B cell (primary cell): ENCODE data around the gene EFNA2. TPM values are rescaled to one million over a fixed set of nuclear protein-coding genes. Genes with fewer than 3 reads are reported as not detected.

Experiments
- ATAC-seq: fragments of 200-7000 bp; cut with Tn5 transposase; one replicate; pipeline ENCODE4 v1.10.0; 2021; ENCODE audit warnings: low read depth, mild to moderate bottlenecking, moderate number of reproducible peaks, moderate library complexity
- CTCF ChIA-PET: fragments of 350-600 bp; sonication (Branson Sonifier 250); formaldehyde crosslinking; loops from one replicate; lab custom pipeline; 2021; ENCODE audit warnings: antibody characterized with exemption, inconsistent platforms; lab: Charles Lee
- POLR2A ChIA-PET: fragments of 350-600 bp; sonication (Branson Sonifier 250); formaldehyde crosslinking; loops from one replicate; lab custom pipeline; 2021; ENCODE audit warnings: antibody characterized with exemption; lab: Charles Lee
- DNase-seq: peaks from one replicate; pipeline ENCODE4 v3.0.0; 2013
- H2AFZ ChIP-seq: 2 replicates; pipeline ENCODE4 v1.6.1; 2012; ENCODE audit warnings: mild to moderate bottlenecking, low read depth, low read length; ENCODE audit not compliant: insufficient read depth, poor library complexity, severe bottlenecking
- H3K27ac ChIP-seq, 2 donors: 1 replicate in 1 of 2; 2 replicates in 1 of 2; pipeline ENCODE4 v1.5.1; 2012 to 2013; ENCODE audit warnings: low read length in 2 of 2, mild to moderate bottlenecking in 2 of 2, moderate library complexity in 1 of 2
- H3K27me3 ChIP-seq, 4 experiments: fragments of 200-600 bp in 1 of 4; sonication (generic) in 1 of 4; replicated peaks in 1 of 4; 1 replicate in 2 of 4; 2 replicates in 2 of 4; pipeline versions ENCODE4 v1.6.1 to v1.7.0; 2013 to 2016; ENCODE audit warnings: low read length in 3 of 4, mild to moderate bottlenecking in 2 of 4, mixed read lengths in 1 of 4, moderate library complexity in 1 of 4; ENCODE audit not compliant: insufficient read depth in 4 of 4, control insufficient read depth in 3 of 4; ENCODE audit errors: control extremely low read depth in 1 of 4
- H3K36me3 ChIP-seq, 2 experiments: replicated peaks in 1 of 2; 1 replicate in 1 of 2; 2 replicates in 1 of 2; pipeline versions ENCODE4 v1.6.1 to v1.7.1; 2013; ENCODE audit warnings: low read length in 1 of 2; ENCODE audit not compliant: insufficient read depth in 2 of 2, control insufficient read depth in 1 of 2; ENCODE audit errors: control extremely low read depth in 1 of 2, extremely low read depth in 1 of 2
- H3K4me1 ChIP-seq, 2 donors: fragments of 200-600 bp in 1 of 2; sonication (generic) in 1 of 2; 1 replicate in 1 of 2; 2 replicates in 1 of 2; pipeline versions ENCODE4 v1.5.1 to v1.6.1; 2013 to 2017; ENCODE audit warnings: low read length in 2 of 2; ENCODE audit not compliant: control insufficient read depth in 2 of 2, insufficient read depth in 2 of 2
- H3K4me2 ChIP-seq: replicated peaks from 2 replicates; pipeline ENCODE3; 2012; ENCODE audit warnings: mild to moderate bottlenecking, low read depth, low read length; ENCODE audit not compliant: poor library complexity, severe bottlenecking
- H3K4me3 ChIP-seq, 5 experiments: fragments of 200-600 bp in 1 of 5; sonication (generic) in 1 of 5; 1 replicate in 3 of 5; 2 replicates in 2 of 5; pipeline versions ENCODE4 v1.5.1 to v1.7.0; 2011 to 2016; ENCODE audit warnings: low read length in 4 of 5, mild to moderate bottlenecking in 4 of 5, low read depth in 2 of 5, control low read depth in 1 of 5, moderate library complexity in 1 of 5; ENCODE audit not compliant: insufficient read depth in 1 of 5; ENCODE audit errors: control extremely low read depth in 1 of 5, extremely low read depth in 1 of 5
- H3K79me2 ChIP-seq: fragments of 200-600 bp; sonication (generic); one replicate; pipeline ENCODE4 v1.6.0; 2016; ENCODE audit warnings: low read length; ENCODE audit not compliant: control insufficient read depth, insufficient read depth
- H3K9ac ChIP-seq: fragments of 200-600 bp; sonication (generic); 2 replicates; pipeline ENCODE4 v1.6.1; 2017; ENCODE audit warnings: mild to moderate bottlenecking, low read length, moderate library complexity
- H3K9me3 ChIP-seq, 3 donors: one replicate each; pipeline versions ENCODE4 v1.6.1 to v1.7.1; 2013; ENCODE audit warnings: low read length in 2 of 3; ENCODE audit not compliant: control insufficient read depth in 2 of 3, insufficient read depth in 1 of 3; ENCODE audit errors: control extremely low read depth in 1 of 3
- H4K20me1 ChIP-seq: 2 replicates; pipeline ENCODE4 v1.6.0; 2012; ENCODE audit warnings: mild to moderate bottlenecking, low read length; ENCODE audit not compliant: insufficient read depth, control insufficient read depth, poor library complexity, severe bottlenecking
- H3K27ac Mint-ChIP-seq: one replicate; pipeline ENCODE4 v1.8.0; 2021; ENCODE audit warnings: mixed read lengths
- H3K27me3 Mint-ChIP-seq: one replicate; pipeline ENCODE4 v1.8.0; 2021; ENCODE audit warnings: mixed read lengths
- H3K4me1 Mint-ChIP-seq: one replicate; pipeline ENCODE4 v1.8.0; 2021; ENCODE audit warnings: mixed read lengths
- H3K4me3 Mint-ChIP-seq: one replicate; pipeline ENCODE4 v1.8.0; 2021; ENCODE audit warnings: mixed read lengths
- H3K9me3 Mint-ChIP-seq: one replicate; pipeline ENCODE4 v1.8.0; 2022; ENCODE audit warnings: mixed read lengths; ENCODE audit not compliant: insufficient read depth
- EZH2 ChIP-seq: IDR thresholded peaks from 2 replicates; pipeline ENCODE4 v1.6.1; 2012; ENCODE audit warnings: borderline replicate concordance, low read depth, mild to moderate bottlenecking, moderate library complexity, low read length; ENCODE audit not compliant: insufficient read depth, poor library complexity, severe bottlenecking
- WGBS: methylation state at CpG from one replicate; pipeline ENCODE4 v1.1.5; 2013; ENCODE audit warnings: missing lambda C conversion rate; ENCODE audit not compliant: insufficient coverage; 5-methylcytosine and 5-hydroxymethylcytosine counted together
- intact Hi-C: fragments of 100-400 bp; cut with micrococcal nuclease; formaldehyde crosslinking; loops from one replicate; pipeline ENCODE4 v1.10.0; 2022
- polyA plus RNA-seq: library from polyadenylated mRNA; depleted of rRNA; stranded (reverse); fragments of >200 nt; gene quantifications from 2 replicates; pipeline ENCODE4 v1.2.3, GENCODE V29; 2012
- total RNA-seq, 2 donors: library from RNA; stranded (reverse); fragments of 120-200 nt in 1 of 2; gene quantifications; 1 replicate in 1 of 2; 2 replicates in 1 of 2; pipeline versions ENCODE4 v1.2.3 to v1.2.4, GENCODE V29; 2013 to 2022
- TF ChIP-seq, protein P1 (sequence below): fragments of 200-600 bp; IDR thresholded peaks from one replicate; pipeline ENCODE4 v1.8.0; 2022; ENCODE audit warnings: antibody characterized with exemption, mild to moderate bottlenecking

The EFNA2 gene
- total and polyA plus RNA-seq, 2 donors (not counting 1 experiment from before 2014, with no cell fraction given), result not detected

GRCh38 chr19:1271528-1272422 lies 13.9 kb upstream of the EFNA2 start:
- Histone ChIP-seq H3K27ac (peak overlapping the region in 1 of 2 donors; percentile 11), H3K4me1 (peaks cover 63 to 83% of the 10 kb centered on the region in 2 donors), H3K9me3 (no peaks in the 10 kb centered on the region), H3K36me3 (peaks cover 9 to 51% of the 10 kb centered on the region in 2 experiments), H3K4me2 (peak overlapping the region; percentile 83), H3K4me3 (no peak overlapping the region), H4K20me1 (peaks cover 85% of the 10 kb centered on the region), H3K79me2 (peaks cover 85% of the 10 kb centered on the region), H3K9ac (no peak overlapping the region), H2AFZ (no peak overlapping the region), H3K27me3 (no peaks in the 10 kb centered on the region)
- ChIA-PET CTCF (interaction anchor here (6.1 kb wide), 1 partner anchor 27 kb away, joined by 51 read pairs; no protein-coding TSS in a partner anchor), POLR2A (interaction anchor here (0.6 to 2.3 kb wide), 3 partner anchors 19 to 381 kb away, joined by 3 to 9 read pairs (median 3); partner anchors contain the start of gene TCF3)
- DNase-seq (peak; percentile 46), ATAC-seq (no peak)
- no peak for TF ChIP-seq EZH2
- TF ChIP-seq, protein P1, sequence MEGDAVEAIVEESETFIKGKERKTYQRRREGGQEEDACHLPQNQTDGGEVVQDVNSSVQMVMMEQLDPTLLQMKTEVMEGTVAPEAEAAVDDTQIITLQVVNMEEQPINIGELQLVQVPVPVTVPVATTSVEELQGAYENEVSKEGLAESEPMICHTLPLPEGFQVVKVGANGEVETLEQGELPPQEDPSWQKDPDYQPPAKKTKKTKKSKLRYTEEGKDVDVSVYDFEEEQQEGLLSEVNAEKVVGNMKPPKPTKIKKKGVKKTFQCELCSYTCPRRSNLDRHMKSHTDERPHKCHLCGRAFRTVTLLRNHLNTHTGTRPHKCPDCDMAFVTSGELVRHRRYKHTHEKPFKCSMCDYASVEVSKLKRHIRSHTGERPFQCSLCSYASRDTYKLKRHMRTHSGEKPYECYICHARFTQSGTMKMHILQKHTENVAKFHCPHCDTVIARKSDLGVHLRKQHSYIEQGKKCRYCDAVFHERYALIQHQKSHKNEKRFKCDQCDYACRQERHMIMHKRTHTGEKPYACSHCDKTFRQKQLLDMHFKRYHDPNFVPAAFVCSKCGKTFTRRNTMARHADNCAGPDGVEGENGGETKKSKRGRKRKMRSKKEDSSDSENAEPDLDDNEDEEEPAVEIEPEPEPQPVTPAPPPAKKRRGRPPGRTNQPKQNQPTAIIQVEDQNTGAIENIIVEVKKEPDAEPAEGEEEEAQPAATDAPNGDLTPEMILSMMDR, result no peak
- H3K27me3 Mint-ChIP-seq, result no peaks in the 10 kb centered on the region
- peaks cover 65% of the 10 kb centered on the region for H3K4me1 Mint-ChIP-seq
- peak overlapping the region; percentile 67 for H3K27ac Mint-ChIP-seq
- intact Hi-C loops, result no loop called here
- WGBS, result 92% methylated on average over 37 of the region's 37 CpGs
- H3K9me3 Mint-ChIP-seq, result no peaks in the 10 kb centered on the region
- peak overlapping the region; percentile 88 for H3K4me3 Mint-ChIP-seq
